Measurements from ENCODE around the gene SPEF2. TPM values are rescaled to one million over a fixed set of nuclear protein-coding genes. Genes with fewer than 3 reads are reported as not detected.
A peak's percentile ranks its signal among the peaks of the same experiment; 100 is the strongest.

SPEF2 gene
- total RNA-seq, 1 donor from 2014 or later, result 6.9 TPM

DNA sequence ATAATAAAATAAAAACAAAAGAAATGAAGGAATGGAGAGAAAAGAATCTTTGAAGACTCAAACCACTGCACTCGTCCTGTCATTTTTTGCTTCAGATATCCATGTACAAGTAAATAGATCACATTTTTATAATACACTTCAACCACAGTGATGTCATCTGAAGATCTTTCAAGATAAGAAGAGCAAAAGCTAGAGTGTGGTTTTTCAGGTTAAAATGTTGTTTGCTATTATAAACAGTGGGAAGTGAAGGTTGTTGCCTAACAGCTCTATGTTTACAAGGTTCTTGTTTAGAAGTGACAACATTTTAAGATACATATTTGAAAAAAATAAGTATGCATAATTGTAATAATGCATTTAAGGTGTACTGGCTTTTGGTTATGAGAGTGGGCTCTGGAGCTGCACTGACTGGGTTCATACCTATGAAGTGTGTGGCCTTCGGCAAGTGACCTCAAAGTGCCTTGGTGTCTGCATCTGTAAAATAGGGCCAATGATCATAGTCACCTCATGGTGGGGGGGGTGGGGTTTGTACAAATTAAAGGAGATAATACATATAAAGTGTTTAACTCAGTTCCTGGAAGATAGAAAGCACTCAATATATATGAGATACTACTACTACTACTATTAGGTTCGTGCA is 193.6 kb downstream of the SPEF2 start:
- H3K36me3 Mint-ChIP-seq (ENCODE audit: low read depth), result no peaks in the 10 kb centered on the region
- no peaks in the 10 kb centered on the region for H3K4me1 Mint-ChIP-seq

GRCh38 chr5:35813521-35813920 is 195.9 kb downstream of the SPEF2 start:
- DNase-seq (ENCODE audit: low read depth, low spot score), result no peak
- no peaks in the 10 kb centered on the region for H3K27me3 Mint-ChIP-seq (ENCODE audit: low read depth)
- H3K4me3 Mint-ChIP-seq, result no peak overlapping the region
- no peaks in the 10 kb centered on the region for H3K36me3 Mint-ChIP-seq (ENCODE audit: low read depth)
- no peaks in the 10 kb centered on the region for H3K9me3 Mint-ChIP-seq
- no peak for TF ChIP-seq CTCF (conservative IDR thresholded peaks at IDR 0.05)
- H3K4me1 Mint-ChIP-seq, result no peaks in the 10 kb centered on the region
- no peak overlapping the region for H3K27ac Mint-ChIP-seq (ENCODE audit: unreplicated experiment)

More for the DNA sequence above, 193.6 kb downstream of the SPEF2 start:
- Mint-ChIP-seq H3K27me3 (ENCODE audit: low read depth) (no peaks in the 10 kb centered on the region), H3K9me3 (no peaks in the 10 kb centered on the region), H3K4me3 (no peak overlapping the region), H3K27ac (ENCODE audit: unreplicated experiment) (no peak overlapping the region)
- TF ChIP-seq CTCF (conservative IDR thresholded peaks at IDR 0.05), result no peak
- no peak for DNase-seq (ENCODE audit: low read depth, low spot score)

DNA sequence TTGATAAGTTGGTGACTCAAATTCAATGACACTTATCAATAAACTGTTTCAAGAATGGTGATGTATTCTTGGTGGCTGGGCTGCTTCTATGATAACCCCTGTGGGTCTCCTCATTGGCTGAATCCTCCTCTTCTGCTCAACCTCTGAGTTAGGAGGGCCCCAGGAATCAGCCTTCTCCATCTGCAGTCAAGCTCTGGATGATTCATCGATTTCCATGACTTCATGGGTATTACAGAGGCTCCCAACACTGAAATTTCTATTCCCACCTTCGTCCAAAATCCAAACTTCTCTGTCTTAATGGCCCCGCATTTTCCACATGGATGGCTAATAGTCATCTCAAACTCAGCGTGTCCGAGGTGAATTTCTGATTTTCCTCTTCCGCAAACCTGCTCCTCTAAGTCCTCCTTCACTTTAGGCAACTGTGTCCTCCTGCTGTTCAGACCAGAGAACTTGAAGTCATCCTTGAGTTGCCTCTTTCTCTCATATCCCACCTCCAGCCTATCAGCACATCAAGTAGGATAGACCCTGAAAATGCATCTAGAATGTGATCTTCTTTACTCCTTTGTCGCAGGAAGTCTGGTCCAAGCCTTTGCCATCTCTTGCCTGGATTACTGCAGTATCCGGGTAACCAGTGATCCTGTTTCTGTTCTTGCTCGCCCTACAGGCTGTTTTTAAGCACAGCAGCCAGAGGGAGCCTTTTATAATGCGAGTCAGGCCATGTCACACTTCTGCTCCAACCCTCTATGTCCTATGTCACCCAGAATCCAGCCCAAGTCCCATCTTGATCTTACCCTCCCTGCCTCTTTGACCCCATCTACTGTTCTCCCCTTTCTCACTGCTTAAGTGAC is 197.7 kb downstream of the SPEF2 start:
- Mint-ChIP-seq H3K36me3 (ENCODE audit: low read depth) (no peaks in the 10 kb centered on the region), H3K9me3 (no peaks in the 10 kb centered on the region), H3K4me1 (no peaks in the 10 kb centered on the region), H3K4me3 (no peak overlapping the region), H3K27ac (ENCODE audit: unreplicated experiment) (no peak overlapping the region), H3K27me3 (ENCODE audit: low read depth) (no peaks in the 10 kb centered on the region)
- peak; percentile 19 for DNase-seq (ENCODE audit: low read depth, low spot score)
- TF ChIP-seq CTCF (conservative IDR thresholded peaks at IDR 0.05), result peak; percentile 61

DNA sequence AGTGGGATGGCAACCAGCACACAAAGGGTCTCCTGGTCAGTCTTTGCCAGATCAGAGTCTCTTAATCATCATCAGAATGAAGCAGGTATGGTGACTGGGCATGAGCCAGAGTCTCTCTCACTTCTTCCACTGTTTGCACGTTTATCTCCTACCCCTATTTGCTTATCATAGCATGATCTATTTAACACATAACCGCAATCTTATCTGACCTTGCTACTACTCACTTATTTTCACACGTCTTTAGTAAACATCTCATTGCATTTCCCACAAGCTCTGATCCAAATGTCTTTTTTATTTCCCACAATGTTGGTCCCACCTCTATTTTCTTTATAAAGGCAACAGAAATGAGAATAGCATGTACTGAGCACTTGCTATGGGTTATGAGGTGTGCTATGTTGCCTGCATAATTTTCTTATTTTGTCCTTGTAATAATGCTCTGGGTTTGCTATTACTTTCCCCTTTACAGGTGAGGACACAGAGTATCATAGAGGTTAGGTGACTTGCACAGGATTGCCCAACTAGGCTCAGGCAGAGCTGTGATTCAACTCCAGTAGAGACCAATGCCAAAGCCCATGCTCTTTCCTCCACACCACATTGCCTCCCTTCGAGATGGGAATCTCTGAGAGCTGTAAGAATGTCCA is 199.3 kb downstream of the SPEF2 start:
- Mint-ChIP-seq H3K27me3 (ENCODE audit: low read depth) (no peaks in the 10 kb centered on the region), H3K36me3 (ENCODE audit: low read depth) (no peaks in the 10 kb centered on the region), H3K4me1 (no peaks in the 10 kb centered on the region), H3K9me3 (no peaks in the 10 kb centered on the region), H3K27ac (ENCODE audit: unreplicated experiment) (no peak overlapping the region), H3K4me3 (no peak overlapping the region)
- DNase-seq (ENCODE audit: low read depth, low spot score), result no peak
- no peak for TF ChIP-seq CTCF (conservative IDR thresholded peaks at IDR 0.05)

- DNase-seq (ENCODE audit: low read depth, low spot score), result no peak
- no peak overlapping the region for H3K4me3 Mint-ChIP-seq
- no peak for TF ChIP-seq CTCF (conservative IDR thresholded peaks at IDR 0.05)
Observed at GRCh38 chr5:35819026-35819425, 201.4 kb downstream of the SPEF2 start.

More at GRCh38 chr5:35819026-35819425, 201.4 kb downstream of the SPEF2 start:
- no peak overlapping the region for H3K27ac Mint-ChIP-seq (ENCODE audit: unreplicated experiment)
- no peaks in the 10 kb centered on the region for H3K4me1 Mint-ChIP-seq
- no peaks in the 10 kb centered on the region for H3K27me3 Mint-ChIP-seq (ENCODE audit: low read depth)
- H3K9me3 Mint-ChIP-seq, result no peaks in the 10 kb centered on the region
- H3K36me3 Mint-ChIP-seq (ENCODE audit: low read depth), result no peaks in the 10 kb centered on the region

All from neural crest cell (in vitro differentiated cells).